Gastroesophageal sphincter (tissue), 4 donors: ENCODE results near the gene LYST. TPM values are rescaled to one million over a fixed set of nuclear protein-coding genes. Genes with fewer than 3 reads are reported as not detected.

ENCODE experiments used
- ATAC-seq: fragments of 150-250 bp; one replicate; pipeline ENCODE4 v1.9.1; 2016; ENCODE audit warnings: mild to moderate bottlenecking, moderate library complexity
- H3K27ac ChIP-seq, 4 donors: fragments of 200-600 bp; sonication (generic) in 3 of 4; 1 replicate in 3 of 4; 2 replicates in 1 of 4; pipeline ENCODE4 v1.5.1; 2016 to 2019
- H3K27me3 ChIP-seq: fragments of 200-600 bp; sonication (generic); one replicate; pipeline ENCODE4 v1.5.1; 2019
- H3K36me3 ChIP-seq, 2 donors: fragments of 200-600 bp; sonication (generic); one replicate each; pipeline ENCODE4 v1.5.1; 2019; ENCODE audit warnings: control low read depth in 1 of 2
- H3K4me1 ChIP-seq, 3 donors: fragments of 200-600 bp; sonication (generic); 1 replicate in 2 of 3; 2 replicates in 1 of 3; pipeline ENCODE4 v1.5.1; 2016 to 2019; ENCODE audit warnings: control low read depth in 2 of 3
- H3K4me3 ChIP-seq, 2 donors: fragments of 200-600 bp; sonication (generic); one replicate each; pipeline ENCODE4 v1.5.1; 2019; ENCODE audit warnings: mild to moderate bottlenecking in 1 of 2, moderate library complexity in 1 of 2
- H3K9me3 ChIP-seq, 3 donors: fragments of 200-600 bp; sonication (generic); one replicate each; pipeline ENCODE4 v1.5.1; 2017 to 2019; ENCODE audit warnings: control low read depth in 2 of 3
- CTCF ChIP-seq, 4 experiments: fragments of 200-600 bp in 2 of 4; fragments of 450-650 bp in 2 of 4; sonication (generic) in 1 of 4; IDR thresholded peaks; one replicate each; pipeline ENCODE4 v1.5.1; 2017 to 2019; ENCODE audit warnings: antibody characterized with exemption in 4 of 4, mild to moderate bottlenecking in 2 of 4, moderate library complexity in 2 of 4
- EP300 ChIP-seq: sonication (generic); formaldehyde crosslinking; IDR thresholded peaks from one replicate; pipeline ENCODE4 v1.6.1; 2017; ENCODE audit warnings: antibody characterized with exemption, mild to moderate bottlenecking
- POLR2A ChIP-seq, 2 donors: fragments of 450-650 bp; IDR thresholded peaks; one replicate each; pipeline ENCODE4 v1.6.1; 2017; ENCODE audit warnings: antibody characterized with exemption in 2 of 2, mild to moderate bottlenecking in 2 of 2, moderate library complexity in 1 of 2
- POLR2AphosphoS5 ChIP-seq: sonication (generic); formaldehyde crosslinking; IDR thresholded peaks from one replicate; pipeline ENCODE4 v1.6.1; 2017; ENCODE audit warnings: antibody characterized with exemption
- WGBS, 2 donors: methylation state at CpG; one replicate each; pipeline ENCODE4 v1.1.5; 2018; ENCODE audit warnings: low coverage in 1 of 2; 5-methylcytosine and 5-hydroxymethylcytosine counted together
- total RNA-seq, 4 donors: library from RNA; depleted of rRNA; stranded (reverse); fragments of >200 nt; gene quantifications; one replicate each; pipeline ENCODE4 v1.1.0, GENCODE V29; 2016

Gene LYST
- total RNA-seq, 4 donors from 2014 or later, result 27.4 to 63.5 (median 31.4) TPM

GRCh38 chr1:235708390-235708962, 158.2 kb downstream of the LYST start:
- ATAC-seq, result no peak
- H3K36me3 ChIP-seq, result peaks cover 0 to 95% of the 10 kb centered on the region in 2 donors
- H3K27me3 ChIP-seq, result no peaks in the 10 kb centered on the region
- 56 to 69% methylated on average over 3 to 4 of the region's 4 CpGs for WGBS, 2 donors
- H3K9me3 ChIP-seq, result no peaks in the 10 kb centered on the region
- TF ChIP-seq EP300 (no peak), CTCF (IDR thresholded peaks at IDR 0.05) (no peak), POLR2A (IDR thresholded peaks at IDR 0.05) (no peak), POLR2AphosphoS5 (no peak)
- no peak overlapping the region for H3K27ac ChIP-seq
- no peak overlapping the region for H3K4me3 ChIP-seq
- no peaks in the 10 kb centered on the region for H3K4me1 ChIP-seq

GRCh38 chr1:235703506-235703905, 163.2 kb downstream of the LYST start:
- no peaks in the 10 kb centered on the region for H3K4me1 ChIP-seq
- 76 to 78% methylated on average over 2 of the region's 2 CpGs for WGBS, 2 donors
- TF ChIP-seq CTCF (IDR thresholded peaks at IDR 0.05), result no peak
- no peak for TF ChIP-seq POLR2A (IDR thresholded peaks at IDR 0.05)
- TF ChIP-seq EP300, result no peak
- no peak for TF ChIP-seq POLR2AphosphoS5
- H3K27ac ChIP-seq, result no peak overlapping the region
- no peaks in the 10 kb centered on the region for H3K9me3 ChIP-seq
- ATAC-seq, result no peak
- H3K36me3 ChIP-seq, result peaks cover 0 to 99% of the 10 kb centered on the region in 2 donors
- H3K4me3 ChIP-seq, result no peak overlapping the region
- H3K27me3 ChIP-seq, result no peaks in the 10 kb centered on the region

GRCh38 chr1:235702412-235702811, 164.3 kb downstream of the LYST start:
- no peaks in the 10 kb centered on the region for H3K27me3 ChIP-seq
- no peak overlapping the region for H3K27ac ChIP-seq
- TF ChIP-seq EP300 (no peak), POLR2A (IDR thresholded peaks at IDR 0.05) (no peak), POLR2AphosphoS5 (no peak), CTCF (IDR thresholded peaks at IDR 0.05) (no peak)
- H3K9me3 ChIP-seq, result no peaks in the 10 kb centered on the region
- H3K36me3 ChIP-seq, result peaks cover 0 to 96% of the 10 kb centered on the region in 2 donors
- ATAC-seq, result no peak
- 72 to 82% methylated on average over 2 to 9 of the region's 9 CpGs for WGBS, 2 donors
- H3K4me1 ChIP-seq, result no peaks in the 10 kb centered on the region
- no peak overlapping the region for H3K4me3 ChIP-seq

- no peaks in the 10 kb centered on the region for H3K9me3 ChIP-seq
- no peaks in the 10 kb centered on the region for H3K27me3 ChIP-seq
- TF ChIP-seq POLR2AphosphoS5 (no peak), POLR2A (IDR thresholded peaks at IDR 0.05) (no peak), EP300 (no peak), CTCF (IDR thresholded peaks at IDR 0.05) (no peak)
- peaks cover 0 to 96% of the 10 kb centered on the region in 2 donors for H3K36me3 ChIP-seq
- no peaks in the 10 kb centered on the region for H3K4me1 ChIP-seq
- no peak for ATAC-seq
- H3K27ac ChIP-seq, result no peak overlapping the region
- H3K4me3 ChIP-seq, result no peak overlapping the region
- 100% methylated on average over 1 to 2 of the region's 2 CpGs for WGBS, 2 donors
Observed at GRCh38 chr1:235697508-235697907, 169.2 kb downstream of the LYST start.

GRCh38 chr1:235689356-235689755, 177.3 kb downstream of the LYST start:
- no peak for ATAC-seq
- Histone ChIP-seq H3K4me1 (no peaks in the 10 kb centered on the region), H3K27ac (no peak overlapping the region), H3K36me3 (peaks cover 0 to 98% of the 10 kb centered on the region in 2 donors), H3K27me3 (no peaks in the 10 kb centered on the region), H3K9me3 (no peaks in the 10 kb centered on the region), H3K4me3 (no peak overlapping the region)
- WGBS, 2 donors, result 89 to 93% methylated on average over 4 of the region's 4 CpGs
- TF ChIP-seq POLR2AphosphoS5 (no peak), EP300 (no peak), POLR2A (IDR thresholded peaks at IDR 0.05) (no peak)
